Body of pancreas (tissue), 4 donors: ENCODE data around the gene RPL9. TPM values are rescaled to one million over a fixed set of nuclear protein-coding genes. Genes with fewer than 3 reads are reported as not detected.

ENCODE experiments used
- ATAC-seq: fragments of 150-250 bp; one replicate; pipeline ENCODE4 v1.9.1; 2016
- DNase-seq, 4 donors: peaks; one replicate each; pipeline ENCODE4 v3.0.0-alpha.2; 2019
- H3K27ac ChIP-seq, 4 donors: fragments of 200-600 bp; sonication (generic); 1 replicate in 3 of 4; 2 replicates in 1 of 4; pipeline versions ENCODE4 v1.5.1 to v1.6.1; 2016 to 2019; ENCODE audit warnings: mild to moderate bottlenecking in 1 of 4, mixed read lengths in 1 of 4, moderate library complexity in 1 of 4
- H3K27me3 ChIP-seq, 2 donors: fragments of 200-600 bp; sonication (generic); one replicate each; pipeline ENCODE4 v1.6.0; 2016; ENCODE audit warnings: mild to moderate bottlenecking in 1 of 2
- H3K36me3 ChIP-seq, 2 donors: fragments of 200-600 bp; sonication (generic); replicated peaks in 1 of 2; 2 replicates each; pipeline ENCODE4 v1.5.1; 2016; ENCODE audit warnings: low read depth in 2 of 2; ENCODE audit not compliant: insufficient read depth in 1 of 2
- H3K4me1 ChIP-seq: fragments of 200-600 bp; sonication (generic); one replicate; pipeline ENCODE4 v1.6.0; 2016
- H3K4me3 ChIP-seq, 2 donors: fragments of 200-600 bp; sonication (generic); 1 replicate in 1 of 2; 2 replicates in 1 of 2; pipeline ENCODE4 v1.5.1; 2016 to 2019
- H3K9me3 ChIP-seq, 3 donors: fragments of 200-600 bp; sonication (generic); 1 replicate in 2 of 3; 2 replicates in 1 of 3; pipeline ENCODE4 v1.5.1; 2016
- POLR2A ChIP-seq, 3 donors: fragments of 450-650 bp; IDR thresholded peaks; one replicate each; pipeline ENCODE4 v1.6.1; 2016; ENCODE audit warnings: antibody characterized with exemption in 3 of 3, mild to moderate bottlenecking in 2 of 3
- WGBS, 2 donors: methylation state at CpG; one replicate each; pipeline ENCODE4 v1.1.5; 2017; 5-methylcytosine and 5-hydroxymethylcytosine counted together
- intact Hi-C: fragments of 100-400 bp; cut with DNase I; formaldehyde crosslinking; loops from one replicate; pipeline ENCODE4 v1.15.1; 2023
- total RNA-seq, 2 donors: library from RNA; depleted of rRNA; stranded (reverse); fragments of >200 nt; gene quantifications; one replicate each; pipeline ENCODE4 v1.1.0, GENCODE V29; 2016
- TF ChIP-seq, protein P1 (sequence below), 7 experiments: fragments of 450-650 bp in 4 of 7; fragments of 200-600 bp in 3 of 7; sonication (generic) in 3 of 7; IDR thresholded peaks; one replicate each; pipeline ENCODE4 v1.5.1; 2016 to 2019; ENCODE audit warnings: antibody characterized with exemption in 7 of 7

Gene RPL9
- total RNA-seq, 2 donors from 2014 or later, result 811 to 1,738 TPM

DNA sequence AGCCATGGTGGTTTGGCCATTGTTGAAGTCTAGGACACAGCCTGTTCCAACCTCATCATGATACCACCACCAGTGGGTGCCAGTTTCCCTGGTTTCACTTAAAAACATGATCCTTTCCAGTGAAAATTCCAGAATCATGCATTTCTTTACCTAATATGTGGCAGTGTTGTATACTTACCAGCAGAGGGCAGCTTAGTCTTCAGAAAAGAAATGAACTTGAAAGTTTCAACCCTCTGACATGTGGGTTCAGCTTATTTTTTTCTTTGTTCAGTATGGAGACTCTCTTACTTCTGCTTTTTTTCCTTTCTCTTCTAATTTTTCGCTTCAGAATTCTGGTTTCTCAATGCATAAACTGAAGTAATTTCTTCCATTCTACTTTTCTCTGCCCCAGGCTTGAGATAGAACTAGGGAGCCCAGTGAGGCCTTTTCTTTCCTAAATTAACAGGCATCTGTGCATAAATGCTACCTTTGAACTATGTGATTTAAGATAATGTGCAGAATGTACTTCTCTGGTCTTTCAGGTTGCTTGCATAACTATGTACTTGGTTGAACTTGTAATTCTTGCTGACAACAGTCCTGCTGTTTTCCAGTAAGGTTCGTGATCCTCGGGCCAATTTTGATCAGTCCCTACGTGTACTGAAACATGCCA is 10.8 kb upstream of the RPL9 start:
- 50 to 73% methylated on average over 4 of the region's 4 CpGs for WGBS, 2 donors
- no peaks in the 10 kb centered on the region for H3K27me3 ChIP-seq
- H3K9me3 ChIP-seq, result no peaks in the 10 kb centered on the region
- H3K4me1 ChIP-seq, result peaks cover 5% of the 10 kb centered on the region
- H3K36me3 ChIP-seq, result no peaks in the 10 kb centered on the region
- no peak for TF ChIP-seq POLR2A (IDR thresholded peaks at IDR 0.05)
- TF ChIP-seq, protein P1, sequence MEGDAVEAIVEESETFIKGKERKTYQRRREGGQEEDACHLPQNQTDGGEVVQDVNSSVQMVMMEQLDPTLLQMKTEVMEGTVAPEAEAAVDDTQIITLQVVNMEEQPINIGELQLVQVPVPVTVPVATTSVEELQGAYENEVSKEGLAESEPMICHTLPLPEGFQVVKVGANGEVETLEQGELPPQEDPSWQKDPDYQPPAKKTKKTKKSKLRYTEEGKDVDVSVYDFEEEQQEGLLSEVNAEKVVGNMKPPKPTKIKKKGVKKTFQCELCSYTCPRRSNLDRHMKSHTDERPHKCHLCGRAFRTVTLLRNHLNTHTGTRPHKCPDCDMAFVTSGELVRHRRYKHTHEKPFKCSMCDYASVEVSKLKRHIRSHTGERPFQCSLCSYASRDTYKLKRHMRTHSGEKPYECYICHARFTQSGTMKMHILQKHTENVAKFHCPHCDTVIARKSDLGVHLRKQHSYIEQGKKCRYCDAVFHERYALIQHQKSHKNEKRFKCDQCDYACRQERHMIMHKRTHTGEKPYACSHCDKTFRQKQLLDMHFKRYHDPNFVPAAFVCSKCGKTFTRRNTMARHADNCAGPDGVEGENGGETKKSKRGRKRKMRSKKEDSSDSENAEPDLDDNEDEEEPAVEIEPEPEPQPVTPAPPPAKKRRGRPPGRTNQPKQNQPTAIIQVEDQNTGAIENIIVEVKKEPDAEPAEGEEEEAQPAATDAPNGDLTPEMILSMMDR (IDR thresholded peaks at IDR 0.05), result peak; percentile 35 to 88 (median 86)
- DNase-seq (peak; percentile 49 to 71 (median 56)), ATAC-seq (peak; percentile 90)
- H3K27ac ChIP-seq, result peak overlapping the region in 3 of 4 donors; percentile 22 to 50 (median 27)
- intact Hi-C loops, result loop anchor here (10.0 kb wide), 1 partner anchor 505 kb away; the partner anchor contains the start of gene PDS5A
- H3K4me3 ChIP-seq, result no peak overlapping the region

- Histone ChIP-seq H3K36me3 (peaks cover 0 to 5% of the 10 kb centered on the region in 2 donors), H3K27me3 (no peaks in the 10 kb centered on the region), H3K27ac (no peak overlapping the region), H3K4me1 (peaks cover 5% of the 10 kb centered on the region), H3K4me3 (no peak overlapping the region), H3K9me3 (no peaks in the 10 kb centered on the region)
- no peak for ATAC-seq
- intact Hi-C loops, result no loop called here
- WGBS, 2 donors, result 86 to 88% methylated on average over 4 of the region's 4 CpGs
- no peak for DNase-seq
- TF ChIP-seq POLR2A (IDR thresholded peaks at IDR 0.05), result no peak
- TF ChIP-seq, protein P1 (IDR thresholded peaks at IDR 0.05), result no peak
Measured at GRCh38 chr4:39467464-39467863, 8.7 kb upstream of the RPL9 start.

- DNase-seq (no peak), ATAC-seq (no peak)
- Histone ChIP-seq H3K27me3 (no peaks in the 10 kb centered on the region), H3K4me3 (no peak overlapping the region), H3K36me3 (peaks cover 0 to 5% of the 10 kb centered on the region in 2 donors), H3K4me1 (peaks cover 5% of the 10 kb centered on the region), H3K27ac (peak overlapping the region in 1 of 4 donors; percentile 41), H3K9me3 (no peaks in the 10 kb centered on the region)
- TF ChIP-seq, protein P1 (IDR thresholded peaks at IDR 0.05), result no peak
- TF ChIP-seq POLR2A (IDR thresholded peaks at IDR 0.05), result no peak
- intact Hi-C loops, result no loop called here
- 17 to 21% methylated on average over 4 of the region's 4 CpGs for WGBS, 2 donors
Measured at GRCh38 chr4:39466747-39467146, 8.0 kb upstream of the RPL9 start.

DNA sequence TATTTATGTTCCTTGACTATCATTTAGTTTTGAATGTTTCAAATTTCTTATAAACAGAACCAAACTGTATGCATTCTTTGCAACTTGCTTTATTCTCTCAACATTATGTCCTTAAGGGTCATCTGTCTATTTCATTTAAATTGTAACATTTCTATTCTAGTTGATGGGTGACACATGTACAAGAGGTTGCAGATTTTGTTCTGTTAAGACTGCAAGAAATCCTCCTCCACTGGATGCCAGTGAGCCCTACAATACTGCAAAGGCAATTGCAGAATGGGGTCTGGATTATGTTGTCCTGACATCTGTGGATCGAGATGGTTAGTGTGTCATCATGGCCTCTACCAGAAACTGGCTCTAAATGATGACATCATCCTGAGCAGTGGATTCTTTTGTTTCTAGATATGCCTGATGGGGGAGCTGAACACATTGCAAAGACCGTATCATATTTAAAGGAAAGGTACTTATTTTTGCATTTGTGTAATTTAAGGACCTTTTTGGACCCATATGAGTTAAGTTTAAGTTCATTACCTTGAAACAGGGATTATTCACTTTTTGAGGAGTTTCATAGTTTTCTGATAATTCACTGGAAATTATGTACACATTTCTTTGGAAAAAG is 6.3 kb upstream of the RPL9 start:
- Histone ChIP-seq H3K9me3 (no peaks in the 10 kb centered on the region), H3K27ac (no peak overlapping the region)
- WGBS, 2 donors, result 57 to 62% methylated on average over 2 of the region's 2 CpGs

More for the DNA sequence above, 6.3 kb upstream of the RPL9 start:
- no peaks in the 10 kb centered on the region for H3K27me3 ChIP-seq
- intact Hi-C loops, result no loop called here
- no peak for TF ChIP-seq POLR2A (IDR thresholded peaks at IDR 0.05)
- TF ChIP-seq, protein P1 (IDR thresholded peaks at IDR 0.05), result no peak
- DNase-seq (no peak), ATAC-seq (no peak)
- H3K36me3 ChIP-seq, result peaks cover 0 to 5% of the 10 kb centered on the region in 2 donors
- no peak overlapping the region for H3K4me3 ChIP-seq
- H3K4me1 ChIP-seq, result peaks cover 6% of the 10 kb centered on the region
